NCI-H446 (cell line): ENCODE results near the gene ZRANB1.

Experiments used
- DNase-seq, 2 experiments: peaks; one replicate each; lab custom pipeline; 2025; lab: John Stamatoyannopoulos, UW

ZRANB1 gene

GRCh38 chr10:124921261-124921660 lies 20.7 kb upstream of the ZRANB1 start:
- no peak for DNase-seq

GRCh38 chr10:124923684-124924083 lies 18.2 kb upstream of the ZRANB1 start:
- DNase-seq = no peak

- no peak for DNase-seq
Observed at GRCh38 chr10:124926548-124926947, 15.4 kb upstream of the ZRANB1 start.

DNA sequence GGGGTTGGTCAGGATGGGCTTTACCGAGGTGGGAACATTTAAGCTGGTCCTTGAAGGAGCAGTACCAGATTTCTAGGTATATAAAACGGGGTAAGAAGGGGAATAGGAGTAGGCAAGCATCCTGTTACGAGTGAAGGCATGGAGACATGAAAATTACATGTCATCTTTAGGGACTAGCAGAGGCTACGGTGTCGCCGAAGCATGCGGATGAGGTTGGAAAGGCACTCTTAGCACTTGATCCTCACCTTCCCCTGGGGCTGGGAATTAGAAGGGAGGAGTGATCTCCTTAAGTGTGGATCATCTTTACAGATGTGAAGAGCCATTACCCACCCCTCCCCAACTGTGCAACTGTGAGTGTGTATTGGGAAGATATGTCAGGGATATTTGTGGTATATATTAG lies 13.8 kb upstream of the ZRANB1 start:
- no peak for DNase-seq

- DNase-seq = no peak
Observed at GRCh38 chr10:124928545-124928944, 13.4 kb upstream of the ZRANB1 start.

DNA sequence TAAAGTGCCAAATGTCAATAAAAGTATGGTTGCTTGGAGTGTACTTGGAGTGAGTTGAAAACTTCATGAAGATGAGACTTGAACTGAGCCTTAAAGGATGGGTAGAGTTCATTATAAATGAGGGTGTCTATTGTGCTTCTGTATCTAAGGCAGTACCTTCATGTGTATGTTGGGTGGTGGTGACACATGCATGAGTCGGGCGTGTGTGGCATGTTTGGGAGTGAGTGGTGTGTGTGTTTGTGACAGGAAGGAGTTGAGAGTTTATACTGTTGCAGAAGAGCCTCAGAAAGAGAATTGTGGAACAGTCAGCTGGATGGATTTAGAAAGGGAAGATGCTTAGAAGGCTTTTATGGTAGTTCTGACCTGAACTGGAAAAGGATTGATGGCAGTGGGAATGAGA lies 6.0 kb upstream of the ZRANB1 start:
- DNase-seq = no peak

- no peak for DNase-seq
Observed at GRCh38 chr10:124936813-124937212, 5.1 kb upstream of the ZRANB1 start.

DNA sequence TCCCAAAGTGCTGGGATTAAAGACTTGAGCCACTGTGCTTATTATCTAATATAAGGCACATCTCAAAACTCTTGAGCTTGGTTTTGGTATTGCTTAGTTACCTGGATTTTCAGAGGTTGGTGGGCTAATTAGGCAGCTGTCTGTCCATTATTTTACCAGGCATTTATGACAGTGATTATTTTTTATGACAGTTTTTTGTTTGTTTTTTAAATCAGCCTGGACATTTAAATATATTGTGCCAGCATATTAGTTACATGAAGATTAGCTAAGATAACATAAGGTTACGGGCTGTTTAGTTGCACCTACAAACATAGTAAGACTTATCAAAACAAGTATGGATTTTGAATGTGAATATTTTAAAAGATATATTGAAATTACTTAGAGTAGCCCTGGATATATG lies 2.6 kb upstream of the ZRANB1 start:
- DNase-seq = no peak

- no peak for DNase-seq
Observed at GRCh38 chr10:124942317-124943169, 620 bp downstream of the ZRANB1 start.

- DNase-seq = no peak
Observed at GRCh38 chr10:124943301-124944092, 1.6 kb downstream of the ZRANB1 start.

DNA sequence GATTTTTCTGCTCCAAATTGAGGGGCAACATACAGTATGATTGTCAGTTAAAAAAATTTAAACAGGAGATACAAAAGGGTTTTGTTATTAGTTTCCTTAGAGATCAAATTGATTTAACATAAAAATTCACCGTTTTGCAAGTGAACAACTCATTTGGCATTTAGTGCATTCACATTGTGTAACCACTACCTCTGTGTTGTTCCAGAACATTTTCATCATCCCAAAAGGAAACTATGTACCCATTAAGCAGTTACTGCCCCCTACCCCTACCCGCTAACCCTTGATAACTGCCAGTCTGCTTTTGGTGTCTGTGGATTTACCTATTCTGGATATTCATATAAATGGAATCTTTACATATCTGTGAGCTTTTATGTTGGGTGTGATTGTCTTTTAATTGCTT lies 3.1 kb downstream of the ZRANB1 start:
- no peak for DNase-seq

DNA sequence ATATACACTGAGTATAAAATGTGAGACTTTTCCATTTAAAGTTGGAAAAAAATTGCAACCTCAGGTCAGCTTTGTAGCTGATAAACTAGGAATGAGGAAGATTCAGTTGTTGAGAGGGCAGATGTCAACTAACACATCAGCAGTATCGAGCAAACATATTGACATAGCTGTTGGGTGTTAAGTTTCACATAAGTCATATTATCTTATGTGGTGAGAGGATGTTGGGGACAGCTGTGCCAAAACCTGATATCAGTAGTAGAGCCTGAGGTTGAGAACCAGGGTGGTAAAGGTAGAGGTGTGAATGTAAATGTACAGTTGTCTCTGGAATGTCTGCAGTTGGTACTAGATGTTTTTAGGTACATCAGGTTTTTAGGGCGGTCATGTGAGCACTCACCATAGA lies 5.0 kb downstream of the ZRANB1 start:
- no peak for DNase-seq

GRCh38 chr10:124949543-124949942 lies 7.6 kb downstream of the ZRANB1 start:
- DNase-seq = no peak

DNA sequence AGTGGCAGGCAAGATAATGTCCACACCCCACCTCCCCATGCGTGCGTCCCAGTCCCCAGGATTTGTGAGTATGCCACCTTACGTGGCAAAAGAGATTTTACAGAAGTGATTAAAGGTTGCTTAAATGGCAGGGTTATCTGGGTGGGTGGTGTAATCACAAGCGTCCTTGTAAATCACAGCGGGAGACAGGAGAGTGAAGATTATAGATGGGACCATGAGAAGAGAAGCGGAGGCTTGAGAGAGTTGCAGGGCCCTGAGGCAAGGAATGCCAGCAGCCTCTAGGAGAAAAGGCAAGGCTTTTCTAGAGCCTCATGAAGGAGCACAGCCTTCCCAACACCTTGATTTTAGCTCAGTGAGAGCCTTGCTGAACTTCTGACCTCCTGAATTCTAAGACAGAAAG lies 10.2 kb downstream of the ZRANB1 start:
- no peak for DNase-seq

- DNase-seq = no peak
Observed at GRCh38 chr10:124953421-124953820, 11.5 kb downstream of the ZRANB1 start.

- no peak for DNase-seq
Observed at GRCh38 chr10:124955243-124955642, 13.3 kb downstream of the ZRANB1 start.

DNA sequence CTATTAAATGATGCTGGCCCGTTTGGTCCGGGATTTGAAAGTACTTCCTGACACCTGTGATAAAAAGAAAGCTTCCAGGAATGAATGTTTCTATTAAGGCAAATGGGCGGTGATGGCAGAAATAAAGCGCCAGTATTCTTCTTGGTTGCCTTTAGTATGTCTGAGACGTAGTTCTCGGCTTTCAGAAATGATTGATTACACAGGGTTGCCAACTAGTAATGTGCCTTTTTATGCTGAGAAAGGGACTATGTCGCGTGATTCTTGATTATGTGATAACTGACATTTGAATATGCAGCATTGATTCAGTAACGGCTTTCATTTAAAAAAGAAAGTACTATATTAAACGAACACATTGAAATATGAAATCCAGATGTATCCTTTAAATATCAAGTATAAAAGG lies 13.9 kb downstream of the ZRANB1 start:
- no peak for DNase-seq

DNA sequence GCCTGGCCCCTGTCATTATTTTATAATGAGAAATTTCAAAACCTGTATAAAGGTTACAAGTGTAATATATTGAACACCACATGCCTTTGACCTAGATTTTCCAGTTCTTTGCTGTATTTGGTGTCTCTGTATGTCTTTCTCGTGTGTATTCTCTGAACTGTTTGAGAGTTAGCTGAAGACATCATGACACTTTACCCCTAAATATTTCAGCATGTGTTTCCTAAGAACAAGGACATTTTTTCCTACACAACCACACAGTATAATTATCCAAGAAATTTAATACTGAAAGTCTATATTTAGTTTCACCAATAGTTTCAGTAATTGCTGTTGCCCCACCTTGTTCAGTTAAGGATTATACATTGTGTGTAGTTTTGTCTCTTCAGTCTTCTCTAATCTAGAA lies 14.8 kb downstream of the ZRANB1 start:
- no peak for DNase-seq

DNA sequence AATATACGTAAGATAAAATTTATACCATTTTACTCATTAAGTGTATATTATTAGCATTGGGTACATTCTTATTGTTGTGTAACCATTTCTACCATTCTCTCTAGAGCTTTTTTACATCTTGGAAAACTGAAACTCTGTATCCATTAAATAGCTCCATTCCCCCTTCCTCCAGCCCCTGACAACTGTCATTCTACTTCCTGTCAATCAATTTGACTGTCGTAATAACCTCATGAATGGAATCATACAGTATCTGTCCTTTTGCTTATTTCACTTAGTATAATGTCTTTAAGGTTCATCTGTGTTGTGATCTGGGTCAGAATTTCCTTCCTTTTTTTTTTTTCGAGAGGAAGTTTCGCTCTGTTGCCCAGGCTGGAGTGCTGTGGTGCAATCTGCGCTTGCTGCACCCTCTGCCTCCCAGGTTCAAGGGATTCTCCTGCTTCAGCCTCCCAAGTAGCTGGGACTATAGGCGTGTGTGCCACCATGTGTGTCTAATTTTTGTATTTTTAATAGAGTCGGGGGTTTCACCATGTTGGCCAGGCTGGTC lies 15.6 kb downstream of the ZRANB1 start:
- no peak for DNase-seq

DNA sequence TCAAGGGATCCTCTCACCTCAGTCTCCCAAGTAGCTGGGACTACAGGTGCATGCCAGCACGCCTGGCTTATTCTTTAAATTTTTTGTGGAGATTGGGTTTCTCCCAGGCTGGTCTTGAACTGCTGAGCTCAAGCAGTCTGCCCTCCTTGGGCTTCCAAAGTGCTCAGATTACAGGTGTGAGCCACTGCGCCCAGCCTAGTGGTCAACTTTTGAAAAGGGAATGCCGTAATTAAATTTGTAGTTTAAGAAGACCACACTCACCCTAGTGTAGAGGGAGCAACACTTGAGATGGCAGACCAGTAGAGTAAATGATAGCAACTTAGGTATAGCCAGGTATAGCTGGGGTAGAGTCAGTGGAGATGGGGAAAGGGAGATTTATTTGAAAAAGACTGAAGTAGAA lies 17.6 kb downstream of the ZRANB1 start:
- no peak for DNase-seq

DNA sequence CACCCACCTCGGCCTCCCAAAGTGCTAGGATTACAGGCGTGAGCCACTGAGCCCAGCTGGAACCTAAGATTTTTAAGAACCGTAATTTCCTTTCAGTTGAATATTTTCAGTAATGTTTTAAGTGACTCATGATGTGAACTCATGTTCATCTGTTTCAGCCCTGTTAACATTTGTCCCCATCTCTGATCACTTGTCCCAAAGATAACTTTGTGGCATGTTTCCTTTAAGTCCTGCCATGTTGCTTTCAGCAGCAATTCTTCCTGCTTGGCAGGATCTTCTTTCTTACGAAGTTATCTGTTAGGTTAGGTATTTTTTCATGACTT lies 19.3 kb downstream of the ZRANB1 start:
- DNase-seq = no peak

DNA sequence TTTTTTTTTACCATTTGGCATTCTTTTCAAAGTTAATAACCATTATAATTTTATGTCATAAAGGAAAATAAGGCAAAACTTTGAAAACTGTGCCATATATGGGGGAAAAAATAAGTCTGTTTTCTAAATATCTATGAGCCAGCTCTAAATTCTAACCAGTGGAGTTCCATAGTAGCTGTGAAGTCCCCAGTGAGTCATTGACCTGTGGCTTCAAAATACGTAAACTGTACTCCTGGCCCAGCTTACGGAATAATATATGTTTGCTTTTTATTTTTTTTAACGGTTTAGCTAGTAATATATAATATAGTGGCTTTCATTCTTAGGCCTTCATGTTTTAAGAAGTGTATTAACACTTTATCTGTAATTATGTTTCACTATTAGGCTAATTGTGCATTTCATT lies 20.5 kb downstream of the ZRANB1 start:
- DNase-seq = no peak
